GM18858 (cell line): ENCODE measurements around the gene SHC4.
"Not testable (repeated sequence)": the region's sequence is repeated elsewhere in the genome, so short reads cannot be mapped to it uniquely, and the experiment has no call there.

ENCODE experiments used
- ATAC-seq: cut with Tn5 transposase; IDR thresholded peaks from one replicate; pipeline ENCODE4 v1.9.1; 2021; ENCODE audit not compliant: unreplicated experiment

The SHC4 gene

GRCh38 chr15:48928877-48929538, 34.7 kb downstream of the SHC4 start:
- ATAC-seq = no peak

- no peak for ATAC-seq
Measured at GRCh38 chr15:48925714-48926223, 38.0 kb downstream of the SHC4 start.

- ATAC-seq = no peak
Measured at GRCh38 chr15:48924528-48925393, 39.0 kb downstream of the SHC4 start.

DNA sequence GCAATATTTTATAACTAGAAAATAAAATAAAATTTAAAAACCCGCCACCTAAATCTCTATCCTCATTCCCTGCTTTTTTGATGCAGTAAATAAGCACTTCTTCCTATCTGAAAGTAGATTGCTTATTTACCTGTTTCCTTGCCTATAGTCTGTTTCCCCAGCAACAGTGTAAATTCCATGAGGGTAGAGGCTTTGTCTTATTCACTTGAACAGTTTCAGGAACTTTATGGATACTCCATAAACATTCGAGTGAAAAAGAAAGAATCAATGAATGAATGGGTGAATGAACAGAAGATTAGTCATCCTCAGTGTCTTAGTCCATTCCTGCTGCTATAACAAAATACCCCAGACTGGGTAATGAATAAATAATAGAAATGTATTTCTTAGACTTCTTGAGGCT, 41.7 kb downstream of the SHC4 start:
- no peak for ATAC-seq

- no peak for ATAC-seq
Measured at GRCh38 chr15:48916721-48917120, 47.0 kb downstream of the SHC4 start.

DNA sequence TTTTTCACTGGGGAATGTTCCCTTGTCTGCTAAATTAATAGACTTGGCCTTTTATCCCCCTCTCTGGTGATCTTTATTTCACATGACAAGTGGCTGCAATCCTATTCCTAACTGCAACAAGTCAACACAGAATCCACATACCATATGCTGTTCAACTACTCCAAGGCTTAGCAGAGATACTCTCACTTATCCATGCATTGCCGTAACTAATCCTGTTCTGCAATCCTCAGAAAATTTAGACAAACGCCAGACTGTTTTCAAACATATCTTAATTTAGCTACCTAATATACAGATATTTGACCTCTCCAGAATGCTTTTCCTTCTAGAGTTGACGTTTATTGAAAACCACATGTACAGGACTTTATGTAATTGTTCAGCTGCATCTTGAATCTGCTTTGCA, 47.9 kb downstream of the SHC4 start:
- no peak for ATAC-seq

GRCh38 chr15:48914717-48915116, 49.0 kb downstream of the SHC4 start:
- no peak for ATAC-seq

- ATAC-seq = no peak
Measured at GRCh38 chr15:48913141-48913540, 50.6 kb downstream of the SHC4 start.

GRCh38 chr15:48910554-48910953, 53.2 kb downstream of the SHC4 start:
- not testable (repeated sequence) for ATAC-seq

DNA sequence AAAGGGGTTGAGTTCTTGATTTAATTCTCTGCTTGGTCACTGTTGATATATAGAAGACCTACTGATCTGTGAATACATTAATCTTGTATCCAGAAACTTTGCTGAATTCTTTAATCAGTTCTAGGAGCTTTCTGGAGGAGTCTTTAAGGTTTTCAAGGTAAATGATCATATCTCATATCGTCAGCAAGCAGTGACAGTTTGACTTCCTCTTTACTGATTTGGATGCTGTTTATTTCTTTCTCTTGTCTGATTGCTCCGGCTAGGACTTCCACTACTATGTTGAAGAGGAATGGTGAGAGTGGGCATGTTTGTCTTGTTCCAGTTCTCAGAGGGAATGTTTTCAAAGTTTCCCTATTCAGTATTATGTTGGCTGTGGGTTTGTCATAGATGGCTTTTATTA, 54.4 kb downstream of the SHC4 start:
- not testable (repeated sequence) for ATAC-seq

GRCh38 chr15:48905847-48906246, 57.9 kb downstream of the SHC4 start:
- no peak for ATAC-seq

DNA sequence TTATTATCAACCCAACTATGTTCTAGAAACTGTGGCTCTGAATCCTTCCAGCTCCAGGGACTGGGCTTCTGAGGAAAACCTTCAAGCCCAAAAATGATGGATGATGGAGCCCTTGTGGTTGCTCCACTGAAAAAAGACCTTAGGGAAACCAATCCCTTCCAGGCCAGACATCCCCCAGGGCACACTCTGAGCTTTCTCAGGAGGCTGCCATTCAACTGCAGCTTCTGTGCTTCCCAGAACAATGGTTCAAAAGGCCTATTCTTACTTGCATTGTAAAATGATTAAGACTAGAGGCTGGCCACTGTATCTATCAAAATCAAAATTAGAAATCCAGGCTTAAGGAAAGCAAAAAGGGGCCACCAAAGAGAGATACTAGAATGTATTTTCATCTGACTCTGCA, 58.5 kb downstream of the SHC4 start:
- no peak for ATAC-seq

GRCh38 chr15:48904758-48905157, 59.0 kb downstream of the SHC4 start:
- ATAC-seq = no peak

DNA sequence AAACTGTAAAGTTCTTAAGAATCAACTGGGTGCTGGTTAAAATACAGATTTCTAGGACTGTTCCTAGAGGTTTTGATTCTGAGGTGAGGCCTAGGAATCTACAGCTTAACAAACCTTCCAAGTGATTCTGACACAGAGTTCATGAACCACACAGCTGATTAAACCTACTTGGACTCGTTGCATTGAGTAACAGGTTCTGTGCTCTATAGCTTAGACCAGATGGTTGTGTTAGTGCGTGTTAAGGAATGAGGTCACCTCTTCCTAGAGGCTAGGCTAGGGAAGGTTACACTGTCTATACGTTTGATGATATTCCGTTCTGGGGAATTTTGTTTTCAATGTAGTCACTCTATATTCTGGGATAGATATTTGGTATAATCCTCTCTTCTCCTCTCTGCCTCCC, 63.9 kb downstream of the SHC4 start:
- no peak for ATAC-seq

- ATAC-seq = no peak
Measured at GRCh38 chr15:48898446-48898845, 65.3 kb downstream of the SHC4 start.

DNA sequence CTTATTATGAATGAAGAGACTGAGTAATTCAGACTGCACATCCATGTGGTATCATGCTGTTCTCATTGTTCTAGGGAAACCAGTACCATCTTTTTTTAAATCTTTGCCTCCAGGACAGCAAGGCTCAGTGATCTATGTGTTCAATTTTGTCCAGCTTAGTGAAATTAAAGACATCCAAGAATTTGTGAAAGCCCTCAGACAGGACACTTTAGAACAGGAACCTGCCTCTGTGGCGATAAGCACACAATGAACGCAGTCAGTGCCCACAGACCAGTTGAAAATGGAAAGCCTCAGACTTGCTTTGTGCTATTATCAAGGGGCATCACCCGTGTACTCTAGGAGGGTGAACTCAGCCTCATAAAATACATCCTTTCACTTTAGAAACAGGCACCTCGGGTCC, 65.7 kb downstream of the SHC4 start:
- no peak for ATAC-seq

- no peak for ATAC-seq
Measured at GRCh38 chr15:48896869-48897814, 66.6 kb downstream of the SHC4 start.

GRCh38 chr15:48893311-48893710, 70.4 kb downstream of the SHC4 start:
- no peak for ATAC-seq

- no peak for ATAC-seq
Measured at GRCh38 chr15:48891232-48891765, 72.4 kb downstream of the SHC4 start.

DNA sequence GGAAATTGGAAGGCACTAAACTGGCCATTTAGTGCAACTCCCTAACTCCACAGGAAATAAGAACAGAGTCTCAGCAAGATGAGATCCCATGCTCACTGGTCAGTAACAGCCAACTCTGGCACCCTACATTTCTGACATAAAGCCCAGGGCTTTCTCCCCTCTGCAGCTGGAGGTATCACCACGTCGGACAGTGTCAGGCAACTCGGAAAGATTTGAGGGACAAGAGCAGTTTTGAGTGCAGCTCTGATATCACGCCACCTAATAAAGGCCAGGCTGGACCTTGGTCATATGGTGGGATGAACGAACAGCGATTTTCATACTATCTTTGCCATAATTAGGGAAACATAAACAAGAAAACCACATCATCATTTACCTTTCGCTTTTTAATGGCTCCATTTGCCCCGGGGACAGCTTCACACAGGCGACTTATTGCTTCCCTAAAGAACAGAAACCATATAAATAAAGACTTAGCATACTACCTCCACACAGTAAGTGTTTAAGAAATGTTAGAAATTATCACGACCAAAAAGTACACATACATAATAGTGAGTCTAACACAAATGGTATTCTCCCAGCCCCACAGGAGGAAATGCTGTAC, 73.2 kb downstream of the SHC4 start:
- ATAC-seq = no peak
